HG02798 (cell line): ENCODE measurements around the gene SLC6A3.
"Not testable (repeated sequence)": the region's sequence is repeated elsewhere in the genome, so short reads cannot be mapped to it uniquely, and the experiment has no call there.

Experiments
- ATAC-seq: cut with Tn5 transposase; IDR thresholded peaks from one replicate; pipeline ENCODE4 v1.9.1; 2021; ENCODE audit warnings: mild to moderate bottlenecking; ENCODE audit not compliant: unreplicated experiment, poor library complexity

SLC6A3 gene

GRCh38 chr5:1465966-1466471 lies 20.8 kb upstream of the SLC6A3 start:
- no peak for ATAC-seq

- ATAC-seq: no peak
Measured at GRCh38 chr5:1465117-1465516, 19.9 kb upstream of the SLC6A3 start.

- ATAC-seq: no peak
Measured at GRCh38 chr5:1464511-1464910, 19.3 kb upstream of the SLC6A3 start.

GRCh38 chr5:1464096-1464446 lies 18.8 kb upstream of the SLC6A3 start:
- ATAC-seq: no peak

GRCh38 chr5:1463326-1464095 lies 18.3 kb upstream of the SLC6A3 start:
- ATAC-seq: no peak

- no peak for ATAC-seq
Measured at GRCh38 chr5:1462358-1462757, 17.1 kb upstream of the SLC6A3 start.

- ATAC-seq: no peak
Measured at GRCh38 chr5:1461396-1461795, 16.2 kb upstream of the SLC6A3 start.

- ATAC-seq: no peak
Measured at GRCh38 chr5:1460054-1460682, 14.9 kb upstream of the SLC6A3 start.

- not testable (repeated sequence) for ATAC-seq
Measured at GRCh38 chr5:1459435-1459834, 14.2 kb upstream of the SLC6A3 start.

- not testable (repeated sequence) for ATAC-seq
Measured at GRCh38 chr5:1456110-1456881, 11.1 kb upstream of the SLC6A3 start.

- ATAC-seq: no peak
Measured at GRCh38 chr5:1453613-1454012, 8.4 kb upstream of the SLC6A3 start.

- no peak for ATAC-seq
Measured at GRCh38 chr5:1449081-1449630, 3.9 kb upstream of the SLC6A3 start.

GRCh38 chr5:1448511-1449011 lies 3.3 kb upstream of the SLC6A3 start:
- ATAC-seq: no peak

GRCh38 chr5:1447671-1448361 lies 2.6 kb upstream of the SLC6A3 start:
- ATAC-seq: no peak

GRCh38 chr5:1446602-1447343 lies 1.5 kb upstream of the SLC6A3 start:
- no peak for ATAC-seq

GRCh38 chr5:1445689-1446601 lies 705 bp upstream of the SLC6A3 start:
- ATAC-seq: no peak

GRCh38 chr5:1444361-1445189 lies 665 bp downstream of the SLC6A3 start:
- no peak for ATAC-seq

GRCh38 chr5:1443991-1444360 lies 1.3 kb downstream of the SLC6A3 start:
- ATAC-seq: no peak
